Measurements from ENCODE around the gene C4B.

Gene C4B

DNA sequence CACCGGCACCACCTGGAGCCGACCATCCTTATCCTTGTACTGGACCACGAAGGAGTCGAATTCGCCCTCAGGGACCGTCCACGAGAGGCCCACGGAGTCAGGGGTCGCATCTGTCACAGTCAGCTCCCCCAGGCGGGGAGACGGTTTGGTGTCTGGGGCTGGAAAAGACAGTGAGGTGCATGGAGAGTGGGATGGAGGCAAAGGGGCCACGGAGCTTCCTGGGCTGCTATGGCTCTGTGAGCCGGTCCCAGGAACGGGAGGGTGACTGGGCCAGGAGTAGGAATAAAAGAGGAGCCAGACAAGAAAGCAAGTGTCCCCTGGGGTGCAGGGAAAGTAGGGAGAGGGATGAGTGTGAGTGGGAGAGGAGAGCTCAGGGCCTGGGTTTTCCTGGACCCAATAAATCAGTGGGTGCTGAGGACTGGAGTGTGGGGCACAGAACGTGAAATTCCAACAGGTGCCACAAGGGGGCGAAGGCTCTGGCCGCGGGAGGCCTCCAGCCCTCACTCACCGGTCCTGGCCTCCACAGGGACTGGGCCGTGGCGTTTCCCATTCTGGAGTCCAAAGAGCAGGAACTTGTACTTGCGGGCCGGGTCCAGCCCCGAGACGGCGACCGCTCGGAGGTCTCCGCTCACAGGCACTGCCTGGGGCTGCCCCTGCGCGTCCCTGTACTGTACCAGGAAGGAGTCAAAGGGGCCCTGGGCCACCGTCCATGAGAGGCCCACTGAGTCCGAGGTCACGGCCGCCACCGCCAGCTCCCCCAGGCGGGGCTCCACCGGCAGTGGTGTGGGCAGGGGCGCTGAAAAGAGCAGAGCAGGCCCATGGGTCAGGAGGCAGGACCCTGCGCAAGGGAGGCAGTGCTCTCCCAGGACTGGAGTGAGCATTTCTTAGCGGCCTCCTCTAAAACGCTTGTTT lies 33.5 kb downstream of the C4B start (continued):
- TF ChIP-seq SETDB1 (IDR thresholded peaks at IDR 0.05; ENCODE audit: insufficient read length, low read length) (no peak), ZNF776 (tag by site-specific recombination; IDR thresholded peaks at IDR 0.05; ENCODE audit: borderline replicate concordance) (no peak), ZNF341 (tag by site-specific recombination; IDR thresholded peaks at IDR 0.05; ENCODE audit: low read depth) (no peak), ZNF610 (tag by site-specific recombination; IDR thresholded peaks at IDR 0.05; ENCODE audit: borderline replicate concordance) (no peak), ZNF391 (tag by site-specific recombination; IDR thresholded peaks at IDR 0.05; ENCODE audit: borderline replicate concordance, low read depth) (no peak), ZNF747 (tag by site-specific recombination; IDR thresholded peaks at IDR 0.05) (no peak), ZNF600 (tag by site-specific recombination; IDR thresholded peaks at IDR 0.05) (peak; percentile 52; the same call in 1 of the 2 replicates), ZBTB48 (tag by site-specific recombination; IDR thresholded peaks at IDR 0.05) (no peak), ZNF335 (tag by site-specific recombination; conservative IDR thresholded peaks at IDR 0.05) (0 out of 2 replicates have a peak, but pooled peaks have one; percentile 29), GLIS1 (tag by site-specific recombination; IDR thresholded peaks at IDR 0.05) (peak; percentile 52), ZNF132 (tag by site-specific recombination; IDR thresholded peaks at IDR 0.05; ENCODE audit: borderline replicate concordance) (no peak), IKZF3 (tag by site-specific recombination; IDR thresholded peaks at IDR 0.05) (no peak), TRIM28 (IDR thresholded peaks at IDR 0.05; ENCODE audit: borderline replicate concordance, low read length) (no peak), ZNF621 (tag by site-specific recombination; IDR thresholded peaks at IDR 0.05) (no peak), GLI2 (tag by site-specific recombination; IDR thresholded peaks at IDR 0.05; ENCODE audit: borderline replicate concordance, low read depth) (no peak), ZNF146 (tag by site-specific recombination; IDR thresholded peaks at IDR 0.05) (no peak), ZNF571 (tag by site-specific recombination; IDR thresholded peaks at IDR 0.05) (no peak), ZSCAN30 (tag by site-specific recombination; IDR thresholded peaks at IDR 0.05) (no peak), GLIS2 (tag by site-specific recombination; IDR thresholded peaks at IDR 0.05) (peak; percentile 41; the same call in 1 of the 2 replicates), ZBTB21 (tag by site-specific recombination; IDR thresholded peaks at IDR 0.05) (no peak), ZFP69B (tag by site-specific recombination; IDR thresholded peaks at IDR 0.05) (no peak), OSR2 (tag by site-specific recombination; IDR thresholded peaks at IDR 0.05) (no peak), ZNF2 (tag by site-specific recombination; IDR thresholded peaks at IDR 0.05) (peak; percentile 47; the same call in 1 of the 2 replicates), ZNF211 (tag by site-specific recombination; IDR thresholded peaks at IDR 0.05; ENCODE audit: low read depth) (no peak)
- TF ChIP-seq, protein P1, sequence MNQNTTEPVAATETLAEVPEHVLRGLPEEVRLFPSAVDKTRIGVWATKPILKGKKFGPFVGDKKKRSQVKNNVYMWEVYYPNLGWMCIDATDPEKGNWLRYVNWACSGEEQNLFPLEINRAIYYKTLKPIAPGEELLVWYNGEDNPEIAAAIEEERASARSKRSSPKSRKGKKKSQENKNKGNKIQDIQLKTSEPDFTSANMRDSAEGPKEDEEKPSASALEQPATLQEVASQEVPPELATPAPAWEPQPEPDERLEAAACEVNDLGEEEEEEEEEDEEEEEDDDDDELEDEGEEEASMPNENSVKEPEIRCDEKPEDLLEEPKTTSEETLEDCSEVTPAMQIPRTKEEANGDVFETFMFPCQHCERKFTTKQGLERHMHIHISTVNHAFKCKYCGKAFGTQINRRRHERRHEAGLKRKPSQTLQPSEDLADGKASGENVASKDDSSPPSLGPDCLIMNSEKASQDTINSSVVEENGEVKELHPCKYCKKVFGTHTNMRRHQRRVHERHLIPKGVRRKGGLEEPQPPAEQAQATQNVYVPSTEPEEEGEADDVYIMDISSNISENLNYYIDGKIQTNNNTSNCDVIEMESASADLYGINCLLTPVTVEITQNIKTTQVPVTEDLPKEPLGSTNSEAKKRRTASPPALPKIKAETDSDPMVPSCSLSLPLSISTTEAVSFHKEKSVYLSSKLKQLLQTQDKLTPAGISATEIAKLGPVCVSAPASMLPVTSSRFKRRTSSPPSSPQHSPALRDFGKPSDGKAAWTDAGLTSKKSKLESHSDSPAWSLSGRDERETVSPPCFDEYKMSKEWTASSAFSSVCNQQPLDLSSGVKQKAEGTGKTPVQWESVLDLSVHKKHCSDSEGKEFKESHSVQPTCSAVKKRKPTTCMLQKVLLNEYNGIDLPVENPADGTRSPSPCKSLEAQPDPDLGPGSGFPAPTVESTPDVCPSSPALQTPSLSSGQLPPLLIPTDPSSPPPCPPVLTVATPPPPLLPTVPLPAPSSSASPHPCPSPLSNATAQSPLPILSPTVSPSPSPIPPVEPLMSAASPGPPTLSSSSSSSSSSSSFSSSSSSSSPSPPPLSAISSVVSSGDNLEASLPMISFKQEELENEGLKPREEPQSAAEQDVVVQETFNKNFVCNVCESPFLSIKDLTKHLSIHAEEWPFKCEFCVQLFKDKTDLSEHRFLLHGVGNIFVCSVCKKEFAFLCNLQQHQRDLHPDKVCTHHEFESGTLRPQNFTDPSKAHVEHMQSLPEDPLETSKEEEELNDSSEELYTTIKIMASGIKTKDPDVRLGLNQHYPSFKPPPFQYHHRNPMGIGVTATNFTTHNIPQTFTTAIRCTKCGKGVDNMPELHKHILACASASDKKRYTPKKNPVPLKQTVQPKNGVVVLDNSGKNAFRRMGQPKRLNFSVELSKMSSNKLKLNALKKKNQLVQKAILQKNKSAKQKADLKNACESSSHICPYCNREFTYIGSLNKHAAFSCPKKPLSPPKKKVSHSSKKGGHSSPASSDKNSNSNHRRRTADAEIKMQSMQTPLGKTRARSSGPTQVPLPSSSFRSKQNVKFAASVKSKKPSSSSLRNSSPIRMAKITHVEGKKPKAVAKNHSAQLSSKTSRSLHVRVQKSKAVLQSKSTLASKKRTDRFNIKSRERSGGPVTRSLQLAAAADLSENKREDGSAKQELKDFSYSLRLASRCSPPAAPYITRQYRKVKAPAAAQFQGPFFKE (tag by site-specific recombination; IDR thresholded peaks at IDR 0.05; ENCODE audit: borderline replicate concordance) = no peak
- TF ChIP-seq, protein P2, sequence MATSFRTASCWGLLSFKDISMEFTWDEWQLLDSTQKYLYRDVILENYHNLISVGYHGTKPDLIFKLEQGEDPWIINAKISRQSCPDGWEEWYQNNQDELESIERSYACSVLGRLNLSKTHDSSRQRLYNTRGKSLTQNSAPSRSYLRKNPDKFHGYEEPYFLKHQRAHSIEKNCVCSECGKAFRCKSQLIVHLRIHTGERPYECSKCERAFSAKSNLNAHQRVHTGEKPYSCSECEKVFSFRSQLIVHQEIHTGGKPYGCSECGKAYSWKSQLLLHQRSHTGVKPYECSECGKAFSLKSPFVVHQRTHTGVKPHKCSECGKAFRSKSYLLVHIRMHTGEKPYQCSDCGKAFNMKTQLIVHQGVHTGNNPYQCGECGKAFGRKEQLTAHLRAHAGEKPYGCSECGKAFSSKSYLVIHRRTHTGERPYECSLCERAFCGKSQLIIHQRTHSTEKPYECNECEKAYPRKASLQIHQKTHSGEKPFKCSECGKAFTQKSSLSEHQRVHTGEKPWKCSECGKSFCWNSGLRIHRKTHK (tag by site-specific recombination; IDR thresholded peaks at IDR 0.05) = no peak
- TF ChIP-seq, protein P3, sequence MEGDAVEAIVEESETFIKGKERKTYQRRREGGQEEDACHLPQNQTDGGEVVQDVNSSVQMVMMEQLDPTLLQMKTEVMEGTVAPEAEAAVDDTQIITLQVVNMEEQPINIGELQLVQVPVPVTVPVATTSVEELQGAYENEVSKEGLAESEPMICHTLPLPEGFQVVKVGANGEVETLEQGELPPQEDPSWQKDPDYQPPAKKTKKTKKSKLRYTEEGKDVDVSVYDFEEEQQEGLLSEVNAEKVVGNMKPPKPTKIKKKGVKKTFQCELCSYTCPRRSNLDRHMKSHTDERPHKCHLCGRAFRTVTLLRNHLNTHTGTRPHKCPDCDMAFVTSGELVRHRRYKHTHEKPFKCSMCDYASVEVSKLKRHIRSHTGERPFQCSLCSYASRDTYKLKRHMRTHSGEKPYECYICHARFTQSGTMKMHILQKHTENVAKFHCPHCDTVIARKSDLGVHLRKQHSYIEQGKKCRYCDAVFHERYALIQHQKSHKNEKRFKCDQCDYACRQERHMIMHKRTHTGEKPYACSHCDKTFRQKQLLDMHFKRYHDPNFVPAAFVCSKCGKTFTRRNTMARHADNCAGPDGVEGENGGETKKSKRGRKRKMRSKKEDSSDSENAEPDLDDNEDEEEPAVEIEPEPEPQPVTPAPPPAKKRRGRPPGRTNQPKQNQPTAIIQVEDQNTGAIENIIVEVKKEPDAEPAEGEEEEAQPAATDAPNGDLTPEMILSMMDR (tag by site-specific recombination; IDR thresholded peaks at IDR 0.05) = peak; percentile 77
- TF ChIP-seq, protein P4, sequence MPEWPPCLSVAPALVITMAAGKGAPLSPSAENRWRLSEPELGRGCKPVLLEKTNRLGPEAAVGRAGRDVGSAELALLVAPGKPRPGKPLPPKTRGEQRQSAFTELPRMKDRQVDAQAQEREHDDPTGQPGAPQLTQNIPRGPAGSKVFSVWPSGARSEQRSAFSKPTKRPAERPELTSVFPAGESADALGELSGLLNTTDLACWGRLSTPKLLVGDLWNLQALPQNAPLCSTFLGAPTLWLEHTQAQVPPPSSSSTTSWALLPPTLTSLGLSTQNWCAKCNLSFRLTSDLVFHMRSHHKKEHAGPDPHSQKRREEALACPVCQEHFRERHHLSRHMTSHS (tag by site-specific recombination; IDR thresholded peaks at IDR 0.05) = no peak
- TF ChIP-seq, protein P5, sequence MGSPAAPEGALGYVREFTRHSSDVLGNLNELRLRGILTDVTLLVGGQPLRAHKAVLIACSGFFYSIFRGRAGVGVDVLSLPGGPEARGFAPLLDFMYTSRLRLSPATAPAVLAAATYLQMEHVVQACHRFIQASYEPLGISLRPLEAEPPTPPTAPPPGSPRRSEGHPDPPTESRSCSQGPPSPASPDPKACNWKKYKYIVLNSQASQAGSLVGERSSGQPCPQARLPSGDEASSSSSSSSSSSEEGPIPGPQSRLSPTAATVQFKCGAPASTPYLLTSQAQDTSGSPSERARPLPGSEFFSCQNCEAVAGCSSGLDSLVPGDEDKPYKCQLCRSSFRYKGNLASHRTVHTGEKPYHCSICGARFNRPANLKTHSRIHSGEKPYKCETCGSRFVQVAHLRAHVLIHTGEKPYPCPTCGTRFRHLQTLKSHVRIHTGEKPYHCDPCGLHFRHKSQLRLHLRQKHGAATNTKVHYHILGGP (tag by site-specific recombination; IDR thresholded peaks at IDR 0.05) = no peak
